HUDEP-2 (cell line): ENCODE data around the gene METRNL.
"Not testable (repeated sequence)": the region's sequence is repeated elsewhere in the genome, so short reads cannot be mapped to it uniquely, and the experiment has no call there.

Experiments used
- DNase-seq, 76 experiments: peaks; one replicate each; lab custom pipeline; 2025; ENCODE audit not compliant: unreplicated experiment in 76 of 76; lab: John Stamatoyannopoulos, UW

The METRNL gene

DNA sequence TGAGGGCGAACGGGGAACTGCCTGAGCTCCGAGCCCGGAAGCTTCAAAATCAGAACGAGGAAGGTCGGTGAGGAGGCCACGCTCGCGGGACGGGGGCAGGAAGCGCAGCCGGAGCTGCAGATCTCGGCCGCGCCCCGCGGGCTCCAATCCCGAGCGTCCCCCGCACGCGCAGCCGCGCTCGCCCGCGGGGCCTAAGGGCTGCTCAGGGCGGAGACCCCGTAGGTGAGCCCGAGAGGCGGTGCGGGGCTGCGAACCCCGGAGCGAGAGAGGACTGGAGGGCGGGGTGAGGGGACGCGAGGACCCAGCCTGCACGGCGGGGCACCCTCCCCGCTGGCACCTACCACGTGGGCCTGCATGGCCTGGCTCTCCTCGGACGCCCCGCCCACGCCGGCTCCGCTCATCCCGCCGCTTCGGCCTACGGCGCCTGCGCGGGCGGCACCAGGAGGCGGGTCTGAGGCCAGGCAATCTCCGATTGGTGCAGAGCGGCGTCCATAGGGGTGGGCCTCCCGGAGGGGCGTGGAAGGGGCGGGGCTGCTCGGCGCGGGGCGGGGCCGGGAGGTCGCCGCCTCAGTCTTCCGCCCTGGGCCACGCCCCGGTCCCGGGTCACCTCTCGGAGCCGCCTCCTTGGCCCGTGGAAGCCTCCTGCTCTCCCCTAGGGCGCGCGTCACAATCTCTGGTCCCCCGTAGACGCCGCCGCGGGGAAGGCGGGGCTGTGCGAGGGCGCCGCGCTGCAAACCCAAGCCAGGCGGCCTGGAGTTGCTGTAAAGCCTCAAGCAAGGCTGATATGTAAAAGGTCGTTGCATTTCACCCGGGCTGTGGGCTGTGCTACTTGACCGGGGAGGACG is 27.8 kb upstream of the METRNL start:
- peak in 75 of 76 experiments; percentile 50 to 100 (median 96) for DNase-seq

DNA sequence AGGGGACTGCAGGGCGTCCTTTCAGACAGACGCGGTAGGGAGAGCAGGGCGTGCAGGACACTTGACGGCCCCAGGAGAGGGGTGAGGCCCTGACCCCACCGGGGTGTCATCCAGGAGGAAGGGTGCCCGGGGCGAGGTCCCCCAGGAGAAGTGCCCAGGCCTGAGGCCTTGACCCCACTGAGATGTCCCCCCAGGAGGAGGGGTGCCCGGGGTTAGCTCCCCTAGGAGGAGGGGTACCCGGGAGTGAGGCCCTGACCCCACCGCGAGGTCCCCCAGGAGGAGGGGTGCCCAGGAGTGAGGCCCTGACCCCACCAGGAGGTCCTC is 27.2 kb upstream of the METRNL start:
- DNase-seq, result no peak

DNA sequence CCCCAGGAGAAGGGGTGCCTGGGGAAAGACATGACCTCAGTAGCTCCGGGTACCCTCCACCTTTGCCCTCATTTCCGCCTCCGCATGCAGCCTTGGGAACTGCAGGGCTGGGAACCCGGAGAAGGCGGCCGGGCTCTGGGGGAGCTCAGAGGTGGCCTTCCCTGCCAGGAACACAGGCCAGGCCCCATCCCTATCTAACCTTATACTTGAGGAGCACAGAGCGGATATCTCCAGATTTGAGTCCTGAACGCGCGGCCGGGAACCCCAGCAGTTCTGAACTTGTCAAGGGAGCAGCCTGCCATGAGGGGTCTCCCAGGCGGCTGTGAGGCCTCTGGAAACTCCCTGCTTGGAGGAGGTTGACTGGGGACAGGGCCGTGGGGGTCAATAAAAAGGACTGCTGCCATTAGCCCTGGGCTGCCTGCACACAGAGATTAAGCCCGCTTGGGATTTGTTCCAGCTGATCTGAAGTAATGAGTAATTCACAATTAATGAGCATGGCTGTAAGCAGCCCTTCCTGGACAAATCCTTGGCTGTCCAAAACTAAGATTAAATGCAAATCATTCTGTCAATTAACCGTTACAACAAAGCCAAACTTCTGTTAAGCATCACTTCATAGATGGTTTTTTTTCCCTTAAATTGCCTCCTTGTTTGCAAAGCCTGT is 26.3 kb upstream of the METRNL start:
- DNase-seq, result peak in 6 of 76 experiments; percentile 6 to 30 (median 16)

DNA sequence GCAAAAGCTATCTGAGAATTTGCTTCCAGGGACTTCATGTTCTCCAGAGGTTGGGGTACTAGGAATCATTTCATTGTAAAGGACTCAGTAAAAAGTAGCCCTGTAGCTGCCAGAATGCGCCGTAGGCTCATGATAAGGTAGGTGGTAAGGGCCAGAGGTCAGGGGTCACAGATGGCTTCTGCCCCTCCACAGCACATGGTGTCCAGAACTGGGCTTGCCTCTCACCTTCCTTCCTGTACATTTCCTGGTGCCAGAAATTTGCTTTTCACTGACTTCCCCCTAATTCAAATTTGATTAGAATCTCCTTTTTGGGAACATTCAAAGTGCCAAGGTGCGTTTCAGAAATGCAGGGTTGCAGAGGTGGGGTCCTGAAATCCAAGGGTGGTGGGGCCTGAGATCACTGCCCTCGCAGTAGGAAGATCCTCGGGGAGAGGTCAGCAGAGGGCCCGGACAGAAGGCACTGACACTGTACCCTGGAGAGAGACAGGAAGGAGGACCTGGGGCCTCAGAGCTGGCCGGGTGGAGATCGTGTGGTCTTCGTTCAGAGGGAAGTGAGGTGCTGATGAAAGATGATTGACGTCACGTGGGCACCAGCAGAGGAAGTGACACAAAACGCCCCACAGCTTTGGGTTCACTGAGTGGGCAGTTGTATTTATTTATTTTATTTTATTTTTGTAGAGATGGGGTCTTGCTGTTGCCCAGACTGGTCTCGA is 25.5 kb upstream of the METRNL start:
- no peak for DNase-seq

DNA sequence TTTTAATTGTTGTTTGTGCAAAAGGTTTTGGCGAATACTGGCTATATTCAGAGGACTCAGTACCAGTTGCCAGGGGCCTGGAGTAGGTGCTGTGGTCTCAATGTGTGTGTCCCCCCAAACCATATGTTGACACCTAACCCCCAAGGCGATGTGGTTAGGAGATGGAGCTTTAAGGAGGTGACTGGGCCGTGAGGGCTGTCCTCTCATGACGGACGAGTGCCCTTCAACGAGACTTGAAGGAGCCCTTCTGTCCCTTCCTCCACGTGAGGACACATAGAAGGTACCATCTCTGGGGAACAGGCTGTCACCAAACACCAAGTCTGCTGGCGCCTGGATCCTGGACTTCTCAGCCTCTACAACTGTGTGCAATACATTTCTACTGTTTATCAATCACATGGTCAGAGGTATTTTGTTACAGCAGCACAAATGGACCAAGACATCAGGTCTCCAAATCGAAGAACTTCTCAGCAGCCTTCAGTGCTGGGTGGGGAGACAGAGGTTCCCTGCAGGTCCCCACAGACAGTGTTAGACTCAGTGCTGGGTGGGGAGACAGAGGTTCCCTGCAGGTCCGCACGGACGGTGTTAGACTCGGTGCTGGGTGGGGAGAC is 24.8 kb upstream of the METRNL start:
- no peak for DNase-seq

DNA sequence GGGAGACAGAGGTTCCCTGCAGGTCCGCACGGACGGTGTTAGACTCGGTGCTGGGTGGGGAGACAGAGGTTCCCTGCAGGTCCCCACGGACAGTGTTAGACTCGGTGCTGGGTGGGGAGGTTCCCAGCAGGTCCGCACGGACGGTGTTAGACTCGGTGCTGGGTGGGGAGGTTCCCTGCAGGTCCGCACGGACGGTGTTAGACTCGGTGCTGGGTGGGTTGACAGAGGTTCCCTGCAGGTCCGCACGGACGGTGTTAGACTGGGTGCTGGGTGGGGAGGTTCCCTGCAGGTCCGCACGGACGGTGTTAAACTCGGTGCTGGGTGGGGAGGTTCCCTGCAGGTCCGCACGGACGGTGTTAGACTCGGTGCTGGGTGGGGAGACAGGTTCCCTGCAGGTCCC is 24.2 kb upstream of the METRNL start:
- DNase-seq, result not testable (repeated sequence)

DNA sequence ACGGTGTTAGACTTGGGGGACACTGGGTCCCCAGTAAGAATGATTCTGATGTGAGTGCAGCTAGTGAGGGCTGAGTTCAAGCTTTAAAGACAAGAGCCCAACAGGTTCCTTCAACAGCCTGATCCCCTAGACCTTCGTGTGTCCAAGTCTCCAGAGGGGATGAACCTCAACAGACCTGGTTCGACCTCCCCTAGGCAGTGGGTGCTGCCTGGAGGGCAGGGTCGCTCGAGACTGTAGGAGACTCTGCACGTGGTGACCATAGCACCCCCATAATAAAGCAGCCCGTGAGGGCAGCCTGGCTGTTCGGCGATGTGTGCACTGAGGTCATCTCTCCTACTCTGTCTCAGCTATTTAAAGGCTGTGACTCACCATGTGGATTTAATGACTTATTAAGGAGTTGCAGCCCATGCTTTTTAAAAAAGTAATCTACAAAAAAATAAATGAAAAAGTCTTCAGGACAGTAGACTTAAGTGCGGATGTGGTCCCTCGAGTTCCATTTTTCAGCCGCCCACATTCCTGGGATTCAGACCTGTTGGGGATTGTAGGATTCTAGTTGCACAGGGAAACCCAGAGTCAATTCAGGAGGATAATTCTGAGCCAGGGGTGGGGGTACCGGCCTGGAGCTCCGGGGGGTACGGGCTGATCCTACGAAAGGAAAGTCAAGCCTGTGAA is 23.4 kb upstream of the METRNL start:
- DNase-seq, result no peak

DNA sequence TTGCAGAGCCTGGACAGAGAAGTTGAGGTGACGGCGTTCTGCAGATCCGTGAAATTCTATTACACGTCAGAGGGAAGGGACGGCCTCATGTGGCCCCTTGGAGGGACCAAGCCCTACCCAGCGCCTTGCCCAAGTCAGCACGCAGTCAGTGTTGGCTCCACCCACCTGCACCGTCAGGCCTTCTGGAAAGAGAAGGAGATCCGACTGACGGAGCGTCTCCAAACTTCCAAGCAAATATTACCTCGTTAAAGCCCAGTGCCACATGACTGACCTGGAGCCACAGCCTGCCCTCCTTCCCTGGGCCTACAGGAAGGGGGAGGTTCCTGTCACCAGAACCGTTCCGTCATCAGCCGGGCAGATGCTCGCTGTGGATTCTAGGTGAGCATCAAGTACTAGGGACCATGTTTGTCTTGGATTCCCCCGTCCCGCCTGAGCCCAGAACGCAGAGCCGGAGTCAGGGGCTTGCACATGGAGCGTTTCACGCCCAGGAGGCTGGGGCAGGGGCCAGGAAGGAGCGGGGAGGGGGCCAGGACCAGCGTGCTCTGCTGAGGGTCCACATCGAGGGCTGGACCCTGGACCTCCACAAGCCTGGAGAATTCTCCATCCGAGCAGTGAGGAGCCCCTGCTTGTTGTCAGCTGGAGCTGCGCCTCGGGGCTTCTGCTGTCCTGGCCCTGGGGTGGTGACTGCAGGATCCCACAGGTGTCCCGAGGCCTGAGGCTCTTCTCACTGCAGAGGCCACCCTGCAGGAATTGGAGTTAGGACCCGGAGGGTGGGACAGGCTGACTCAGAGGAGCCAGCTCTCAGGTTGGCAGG is 22.6 kb upstream of the METRNL start:
- no peak for DNase-seq

DNA sequence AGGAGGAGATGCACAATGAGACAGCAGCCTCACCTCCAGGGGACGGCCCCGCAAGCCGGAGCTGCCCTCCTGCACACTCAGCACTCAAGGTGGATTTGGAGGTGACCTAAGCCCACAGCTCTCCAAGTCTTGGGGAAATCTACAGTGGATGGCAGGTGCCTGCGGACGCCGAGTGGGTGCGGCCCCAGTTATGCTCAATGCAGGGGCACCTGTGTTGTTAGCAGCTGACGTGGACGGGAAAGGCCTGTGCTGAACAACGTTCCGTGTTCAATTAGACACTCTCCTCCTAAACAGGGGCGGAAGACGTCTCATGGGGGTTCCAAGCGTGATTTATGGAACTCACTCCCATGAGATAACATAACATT is 22.0 kb upstream of the METRNL start:
- no peak for DNase-seq

DNA sequence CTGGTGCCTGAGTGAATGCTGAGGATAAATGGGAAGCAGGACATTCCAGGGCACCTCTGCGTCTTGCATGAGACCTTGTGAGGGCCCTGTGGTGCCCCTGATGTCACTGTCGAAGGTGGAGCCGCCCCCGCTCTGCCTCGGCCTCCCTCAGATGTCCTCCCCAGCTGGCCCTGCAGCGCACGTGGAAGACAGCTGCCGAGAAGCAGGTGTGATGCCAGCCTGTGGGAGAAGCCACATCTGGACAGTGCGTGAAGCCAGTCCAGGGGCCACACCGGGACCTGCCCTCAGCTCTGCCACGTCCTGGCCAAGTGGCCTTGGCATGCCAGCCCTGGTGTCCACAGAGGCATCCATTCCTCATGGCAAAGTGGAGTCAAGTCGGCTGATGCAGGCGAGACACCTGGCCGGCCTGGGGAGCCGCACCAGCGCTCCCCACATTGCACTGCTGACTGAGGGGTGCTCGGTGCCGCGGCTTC is 21.6 kb upstream of the METRNL start:
- no peak for DNase-seq

DNA sequence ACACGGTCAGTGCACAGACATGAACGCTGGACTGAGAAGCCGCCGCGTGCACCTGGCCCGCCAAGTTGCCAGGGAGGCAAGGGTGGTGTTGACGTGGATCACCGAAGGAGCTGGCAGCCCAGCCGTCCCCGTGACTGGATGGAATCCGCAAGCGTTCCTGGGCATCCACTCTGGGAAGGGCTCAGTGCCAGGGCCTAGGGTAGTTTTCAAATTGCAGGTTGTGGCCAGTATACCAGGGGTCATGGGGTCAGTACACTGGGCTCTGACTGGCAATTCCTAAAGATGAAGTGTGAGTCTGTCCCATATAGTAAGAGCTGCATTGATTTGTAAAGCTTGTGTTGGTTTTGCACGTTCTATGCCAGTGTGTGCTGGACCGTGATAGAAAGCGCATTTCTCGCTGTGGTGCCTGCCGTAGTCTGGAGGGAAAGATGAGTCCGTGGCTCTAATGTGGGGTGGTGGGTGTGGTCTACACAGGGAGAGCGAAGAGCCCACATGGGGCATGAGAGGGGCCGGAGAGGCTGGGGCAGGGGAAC is 21.1 kb upstream of the METRNL start:
- no peak for DNase-seq

DNA sequence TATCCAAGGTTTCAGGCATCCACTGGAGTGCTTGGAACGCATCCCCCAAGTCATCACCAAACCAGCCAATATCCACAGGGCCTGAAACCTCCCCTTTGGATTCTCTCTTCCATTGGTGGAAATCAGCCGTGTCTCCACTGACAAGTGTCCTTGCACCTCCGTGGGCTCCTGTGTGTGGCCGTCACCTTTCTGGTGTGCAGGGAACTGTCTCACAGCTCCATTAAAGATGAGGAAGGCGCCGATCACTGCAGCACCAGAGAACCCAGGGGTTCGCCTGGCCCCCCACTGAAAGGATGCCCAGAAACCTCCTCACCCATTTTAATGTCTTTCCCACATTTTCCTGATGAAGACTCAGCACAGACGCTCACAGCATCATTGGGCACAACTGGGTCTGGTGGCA is 17.8 kb upstream of the METRNL start:
- no peak for DNase-seq

DNA sequence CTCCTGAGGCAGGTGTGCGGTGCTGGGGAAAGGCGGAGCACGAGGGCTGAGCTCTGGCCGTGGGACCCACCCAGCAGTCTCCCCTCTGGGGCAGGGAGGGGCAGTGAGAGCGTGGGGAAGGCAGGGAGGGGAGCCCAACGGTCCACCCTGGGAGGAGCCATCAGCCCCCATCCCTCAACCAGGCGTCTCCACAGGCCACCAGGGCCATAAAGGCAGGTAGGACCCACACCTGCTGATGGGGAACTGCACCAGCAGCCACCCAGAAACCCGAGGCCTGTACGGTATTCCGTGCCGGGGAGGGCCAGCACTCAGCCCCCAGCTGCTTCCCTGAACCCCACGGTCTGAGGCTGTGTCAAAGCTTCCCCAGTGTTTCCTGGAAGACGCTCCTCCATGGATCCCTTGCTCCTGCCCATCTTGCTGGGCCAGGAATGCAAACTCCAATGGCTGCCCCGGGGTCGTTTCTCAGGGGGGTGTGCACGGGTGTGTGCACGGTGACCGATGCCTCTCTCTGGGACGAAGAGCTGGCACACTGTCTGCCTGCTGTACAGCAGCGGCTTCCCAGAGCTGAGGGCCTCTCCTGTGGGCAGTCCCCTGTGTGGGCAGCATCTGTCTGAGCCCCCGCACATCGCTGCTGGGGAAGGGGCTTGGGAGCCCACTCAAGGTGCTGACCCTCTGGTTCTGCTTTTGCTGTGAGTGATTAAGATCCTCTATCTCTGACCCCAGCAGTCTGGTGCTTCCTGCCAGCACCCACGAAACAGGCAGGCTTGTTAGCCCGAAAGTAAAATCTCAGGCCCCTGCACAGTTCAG is 17.2 kb upstream of the METRNL start:
- no peak for DNase-seq

DNA sequence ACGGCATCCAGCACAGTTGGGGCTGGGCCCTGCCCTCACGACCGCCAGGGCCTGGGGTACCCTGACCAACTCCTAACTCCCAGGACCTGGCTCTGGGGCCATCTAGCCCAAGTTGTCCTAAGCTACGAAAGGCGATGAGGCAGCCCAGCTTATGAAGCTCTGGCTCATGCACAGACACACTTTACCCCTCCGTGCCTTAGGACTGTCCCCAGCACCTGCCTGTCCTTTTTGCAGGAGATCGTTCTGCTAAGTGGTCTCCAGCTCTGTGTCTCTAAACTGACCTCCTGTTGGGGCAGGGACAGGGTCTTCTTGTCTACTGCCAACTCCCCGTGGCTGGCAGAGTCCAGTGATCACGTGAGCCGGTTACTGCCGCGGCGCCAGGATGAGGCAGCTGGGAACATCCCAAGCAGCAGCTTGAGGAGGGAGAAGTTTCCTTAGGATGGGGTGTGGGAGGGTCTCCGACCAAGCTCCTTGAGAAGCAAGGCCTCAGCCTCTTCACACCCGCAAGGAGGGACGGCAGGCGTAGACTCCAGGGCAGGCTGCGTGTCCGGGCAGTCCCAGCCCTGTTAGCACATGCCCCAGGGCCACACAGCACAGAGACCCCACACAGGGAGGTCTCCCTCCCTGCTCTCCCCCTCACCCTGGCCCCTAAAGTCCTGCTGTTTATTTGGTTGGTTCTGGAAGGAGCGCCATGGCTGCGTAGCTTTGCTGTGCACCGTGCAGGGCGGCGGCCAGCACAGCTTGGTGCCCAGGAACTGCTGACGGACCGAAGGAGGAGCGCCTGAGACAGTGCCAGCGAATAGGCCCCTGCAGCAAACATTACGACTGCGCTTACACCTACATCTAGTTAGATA is 16.4 kb upstream of the METRNL start:
- DNase-seq, result no peak

DNA sequence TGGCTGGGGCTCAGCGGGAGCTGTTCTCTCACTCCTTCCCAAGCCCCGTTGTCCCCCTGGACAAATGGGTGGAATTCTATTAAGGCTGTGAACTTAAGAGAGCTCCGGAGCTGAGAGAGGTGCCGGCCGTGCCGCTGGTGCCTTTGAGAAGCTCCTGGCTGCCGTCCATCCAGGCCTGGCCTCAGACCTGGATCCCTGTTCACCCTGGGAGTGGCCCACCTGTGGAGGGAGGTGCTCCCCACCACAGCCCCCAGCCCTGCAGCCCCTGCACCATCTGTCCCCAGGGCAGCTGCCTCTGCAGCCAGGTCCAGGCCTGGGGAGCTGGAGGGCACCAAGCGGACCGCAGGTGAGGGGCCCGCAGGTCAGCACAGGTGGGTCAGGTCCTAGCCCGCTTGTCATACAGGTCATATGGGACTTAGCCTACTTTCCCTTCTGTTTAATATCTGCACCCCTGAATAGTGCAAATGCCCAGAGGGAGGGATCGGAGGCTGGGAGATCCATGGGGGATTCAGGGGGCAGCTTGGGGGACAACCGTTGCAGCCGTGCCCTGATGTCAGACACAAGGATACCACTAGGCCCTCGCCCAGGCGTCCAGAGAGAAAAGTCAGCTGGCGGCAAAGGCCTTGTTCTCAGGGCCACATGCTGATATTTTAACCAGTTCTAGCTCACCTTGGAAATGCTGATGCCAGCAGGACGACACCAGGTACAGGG is 15.2 kb upstream of the METRNL start:
- DNase-seq, result no peak

DNA sequence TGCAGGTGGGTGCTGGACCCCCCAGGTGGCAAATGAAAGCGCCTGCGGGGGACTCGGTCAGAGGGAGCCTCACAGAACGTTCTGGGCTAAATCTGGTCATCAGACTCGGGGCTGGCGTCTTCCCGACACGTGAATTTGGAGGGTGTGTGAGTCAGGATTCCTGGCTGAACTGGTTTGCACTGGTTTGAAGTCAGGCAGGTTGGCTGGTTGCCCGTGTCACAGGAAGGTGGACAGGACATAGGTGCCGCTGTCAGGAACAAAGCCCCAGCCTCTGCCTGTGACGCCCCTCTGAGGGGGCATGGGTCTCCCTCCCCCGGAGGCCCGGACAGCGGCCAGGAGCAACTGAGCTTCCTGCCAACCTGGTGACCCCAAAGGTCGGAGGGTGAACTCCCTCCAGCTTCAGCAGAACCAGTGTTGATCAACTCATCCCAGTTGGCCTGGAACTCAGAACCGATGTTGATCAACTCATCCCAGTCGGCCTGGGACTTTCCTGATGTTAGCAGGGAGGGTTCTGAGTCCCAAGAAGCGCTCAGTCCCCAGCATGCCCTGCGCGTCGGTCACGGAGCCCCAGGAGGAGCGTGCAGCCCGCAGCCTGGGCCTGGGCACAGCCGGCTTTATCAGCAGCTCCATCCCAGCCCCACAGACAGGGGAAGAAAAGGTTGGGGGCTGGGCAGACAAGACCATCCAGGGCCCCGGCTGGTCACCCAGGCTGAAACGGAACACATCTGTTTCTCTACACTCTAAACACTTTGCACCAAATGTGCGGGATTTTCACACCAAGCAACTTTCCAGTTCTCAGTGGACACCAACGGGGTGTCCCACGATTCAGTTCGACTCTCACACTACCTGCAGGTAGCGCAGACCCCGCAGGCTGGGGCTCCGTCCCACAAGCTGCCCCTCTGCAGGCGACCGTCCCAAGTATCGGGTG is 14.4 kb upstream of the METRNL start:
- DNase-seq, result no peak
